GM12878 (cell line): ENCODE measurements around the gene NOTCH1. TPM values are rescaled to one million over a fixed set of nuclear protein-coding genes. Genes with fewer than 3 reads are reported as not detected.

Experiments used
- ATAC-seq: fragments of 200-7000 bp; cut with Tn5 transposase; 3 replicates; pipeline ENCODE4 v1.9.1; 2020; ENCODE audit warnings: mild to moderate bottlenecking, moderate library complexity
- BruUV-seq: library from RNA; stranded (reverse); fragments of 400-500 nt; replicated peaks from 2 replicates; lab custom pipeline; 2021; lab: Mats Ljungman, UMichigan
- CTCF ChIA-PET: fragments of 300-600 bp; sonication (Branson Sonifier 250); formaldehyde crosslinking; extraction: SDS; loops from one replicate; lab custom pipeline; 2021; ENCODE audit warnings: inconsistent platforms; lab: Yijun Ruan, JAX
- POLR2A ChIA-PET: fragments of 350-600 bp; formaldehyde crosslinking; extraction: SDS; loops from one replicate; lab custom pipeline; 2021; ENCODE audit warnings: inconsistent platforms; lab: Charles Lee
- RAD21 ChIA-PET: fragments of 300-600 bp; sonication (Branson Sonifier 250); formaldehyde crosslinking; loops from one replicate; lab custom pipeline; 2023; ENCODE audit warnings: antibody characterized with exemption; ENCODE audit not compliant: unreplicated experiment; lab: Charles Lee
- SMC1A ChIA-PET: fragments of 300-600 bp; sonication (Branson Sonifier 250); formaldehyde crosslinking; loops from one replicate; lab custom pipeline; 2023; ENCODE audit not compliant: unreplicated experiment, uncharacterized antibody; lab: Charles Lee
- DNase-seq: peaks from one replicate; pipeline ENCODE4 v3.0.0-alpha.2; 2011; ENCODE audit warnings: low read depth, low spot score
- FAIRE-seq: peaks from 3 replicates; lab custom pipeline; 2011; peaks lifted over from hg19 to GRCh38; lab: Jason Lieb, UNC
- H2AFZ ChIP-seq: 2 replicates; pipeline ENCODE4 v1.6.0; 2011; ENCODE audit warnings: low read depth, low read length, control low read depth; ENCODE audit not compliant: control insufficient read depth
- H3K27ac ChIP-seq: 2 replicates; pipeline ENCODE4 v1.5.1; 2011; ENCODE audit warnings: control low read depth; ENCODE audit not compliant: control insufficient read depth, insufficient read depth
- H3K27me3 ChIP-seq, 2 experiments: replicated peaks in 1 of 2; 2 replicates each; pipeline versions ENCODE4 v1.6.0 to v1.6.1; 2011; ENCODE audit warnings: low read length in 1 of 2; ENCODE audit not compliant: control insufficient read depth in 2 of 2, insufficient read depth in 2 of 2
- H3K36me3 ChIP-seq, 2 experiments: 2 replicates each; pipeline ENCODE4 v1.5.1; 2011; ENCODE audit warnings: low read length in 1 of 2; ENCODE audit not compliant: control insufficient read depth in 2 of 2, insufficient read depth in 2 of 2
- H3K4me1 ChIP-seq: 2 replicates; pipeline ENCODE4 v1.6.1; 2011; ENCODE audit warnings: mild to moderate bottlenecking, low read length, moderate library complexity, mixed read lengths; ENCODE audit not compliant: control insufficient read depth, insufficient read depth
- H3K4me2 ChIP-seq: 2 replicates; pipeline ENCODE4 v1.6.0; 2011; ENCODE audit warnings: control low read depth; ENCODE audit not compliant: control insufficient read depth, insufficient read depth
- H3K4me3 ChIP-seq: fragments of 200-600 bp; sonication (generic); 2 replicates; pipeline ENCODE4 v1.5.1; 2016
- H3K79me2 ChIP-seq: 2 replicates; pipeline ENCODE4 v1.6.0; 2011; ENCODE audit warnings: low read length; ENCODE audit not compliant: control insufficient read depth, insufficient read depth
- H3K9ac ChIP-seq: 2 replicates; pipeline ENCODE4 v1.8.0; 2011; ENCODE audit warnings: low read length, control low read depth, mixed read lengths; ENCODE audit not compliant: control insufficient read depth, insufficient read depth
- H3K9me3 ChIP-seq: replicated peaks from 3 replicates; pipeline ENCODE4 v1.5.1; 2011; ENCODE audit warnings: mild to moderate bottlenecking, low read length; ENCODE audit not compliant: control insufficient read depth, insufficient read depth
- H4K20me1 ChIP-seq: 2 replicates; pipeline ENCODE4 v1.6.0; 2011; ENCODE audit not compliant: control insufficient read depth, insufficient read depth
- DPF2 ChIP-seq: fragments of 450-650 bp; IDR thresholded peaks from 2 replicates; pipeline ENCODE4 v1.6.1; 2017; ENCODE audit warnings: mild to moderate bottlenecking
- EGR1 ChIP-seq, 2 experiments: IDR thresholded peaks; 1 replicate in 1 of 2; 2 replicates in 1 of 2; pipeline ENCODE4 v1.6.1; 2011 to 2012; ENCODE audit warnings: low read depth in 2 of 2, low read length in 2 of 2, borderline replicate concordance in 1 of 2, mild to moderate bottlenecking in 1 of 2, moderate library complexity in 1 of 2
- POLR2A ChIP-seq: IDR thresholded peaks from 2 replicates; pipeline ENCODE4 v1.6.1; 2011; ENCODE audit warnings: low read depth, mild to moderate bottlenecking, low read length
- SIX5 ChIP-seq: IDR thresholded peaks from 2 replicates; pipeline ENCODE4 v1.6.1; 2011; ENCODE audit warnings: mild to moderate bottlenecking, low read depth, low read length, moderate library complexity; ENCODE audit not compliant: severe bottlenecking
- WGBS: methylation state at CpG from one replicate; pipeline ENCODE4 v1.1.6; 2016; ENCODE audit warnings: low lambda C conversion rate; ENCODE audit not compliant: insufficient replicate concordance, insufficient coverage; ENCODE audit errors: missing lambda C conversion rate; 5-methylcytosine and 5-hydroxymethylcytosine counted together
- in situ Hi-C: fragments of 300-500 bp; cut with MboI; formaldehyde crosslinking; loops from 9 replicates; pipeline ENCODE4 v1.14.3; 2018; ENCODE audit warnings: mixed read lengths
- intact Hi-C: fragments of 100-400 bp; cut with micrococcal nuclease; formaldehyde crosslinking; loops from one replicate; pipeline ENCODE4 v1.14.2; 2022; ENCODE audit not compliant: unreplicated experiment
- polyA plus RNA-seq, 11 experiments: library from polyadenylated mRNA; depleted of rRNA in 4 of 11; unstranded in 6 of 11; stranded (reverse) in 5 of 11; fragments of >200 nt; fragmentation: Nextera tagmentation in 4 of 11; fragmentation: Illumina TruSeq in 1 of 11; extraction: Ambion mirVana in 4 of 11; extraction: Trizol in 1 of 11; gene quantifications; 1 replicate in 1 of 11; 2 replicates in 10 of 11; pipeline versions ENCODE4 v1.2.1 to v1.2.3, GENCODE V29; 2011 to 2016; ENCODE audit warnings: inconsistent platforms in 2 of 11, missing spikeins in 2 of 11, low read depth in 1 of 11
- total RNA-seq, 4 experiments: library from RNA; depleted of rRNA in 3 of 4; stranded (reverse); fragments of >200 nt in 3 of 4; fragmentation: Illumina TruSeq in 1 of 4; extraction: Trizol in 1 of 4; gene quantifications; 2 replicates each; pipeline versions ENCODE4 v1.2.1 to v1.2.3, GENCODE V29; 2013 to 2021
- TF ChIP-seq, protein P1 (sequence below): fragments of 450-650 bp; formaldehyde crosslinking; IDR thresholded peaks from 2 replicates; pipeline ENCODE4 v1.4.0; 2020; ENCODE audit warnings: mild to moderate bottlenecking, moderate library complexity

The NOTCH1 gene
- total and polyA plus RNA-seq, 10 of the 15 experiments (the other 5 are each of a cell fraction or from before 2014, with no cell fraction given), result 0.02 to 40.0 (median 3.7) TPM

DNA sequence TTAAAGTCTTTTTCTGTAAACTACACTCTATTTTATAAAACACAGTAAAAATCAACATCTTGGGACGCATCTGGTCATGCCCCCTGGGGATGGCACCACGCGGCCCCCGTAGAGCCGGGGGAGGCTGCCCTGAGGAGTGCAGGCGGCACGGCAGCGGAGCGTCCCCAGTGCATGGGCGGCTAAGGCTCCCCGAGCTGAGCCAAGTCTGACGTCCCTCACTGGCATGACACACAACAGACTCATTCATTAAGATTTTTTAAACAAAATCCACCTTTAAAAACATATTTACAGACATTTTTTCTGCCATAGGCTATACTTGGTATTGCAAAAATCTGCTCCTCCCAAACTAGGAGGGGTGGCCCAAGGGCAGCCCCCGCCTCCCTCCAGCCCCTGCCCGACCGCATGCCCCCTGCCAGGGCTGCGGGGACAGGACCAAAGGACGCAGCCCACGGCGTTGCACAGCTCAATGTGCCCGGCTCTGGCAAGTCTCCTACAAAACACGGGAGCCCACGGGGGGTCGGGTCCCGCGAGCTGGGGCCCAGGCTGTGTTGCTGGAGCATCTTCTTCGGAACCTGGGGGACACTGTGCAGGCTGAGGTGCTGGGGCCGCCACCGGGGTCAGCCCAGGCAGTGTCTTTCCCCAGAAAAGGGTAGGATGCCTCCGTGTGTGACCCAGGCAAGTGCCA is 51.2 kb downstream of the NOTCH1 start:
- intact Hi-C loops, result no loop called here
- WGBS, result 93% methylated on average over 29 of the region's 29 CpGs
- no peak overlapping the region for H3K27ac ChIP-seq
- POLR2A ChIA-PET, result no interaction called here
- CTCF ChIA-PET, result no interaction called here
- DNase-seq, result no peak
- no peak for TF ChIP-seq EGR1 (IDR thresholded peaks at IDR 0.05; ENCODE audit: borderline replicate concordance in 1 of 2, low read depth in 2 of 2, low read length in 2 of 2)
- no peak for TF ChIP-seq DPF2
- no peak for TF ChIP-seq SIX5
- TF ChIP-seq POLR2A, result peak; percentile 12; the same call in 1 of the 2 replicates
- TF ChIP-seq, protein P1, sequence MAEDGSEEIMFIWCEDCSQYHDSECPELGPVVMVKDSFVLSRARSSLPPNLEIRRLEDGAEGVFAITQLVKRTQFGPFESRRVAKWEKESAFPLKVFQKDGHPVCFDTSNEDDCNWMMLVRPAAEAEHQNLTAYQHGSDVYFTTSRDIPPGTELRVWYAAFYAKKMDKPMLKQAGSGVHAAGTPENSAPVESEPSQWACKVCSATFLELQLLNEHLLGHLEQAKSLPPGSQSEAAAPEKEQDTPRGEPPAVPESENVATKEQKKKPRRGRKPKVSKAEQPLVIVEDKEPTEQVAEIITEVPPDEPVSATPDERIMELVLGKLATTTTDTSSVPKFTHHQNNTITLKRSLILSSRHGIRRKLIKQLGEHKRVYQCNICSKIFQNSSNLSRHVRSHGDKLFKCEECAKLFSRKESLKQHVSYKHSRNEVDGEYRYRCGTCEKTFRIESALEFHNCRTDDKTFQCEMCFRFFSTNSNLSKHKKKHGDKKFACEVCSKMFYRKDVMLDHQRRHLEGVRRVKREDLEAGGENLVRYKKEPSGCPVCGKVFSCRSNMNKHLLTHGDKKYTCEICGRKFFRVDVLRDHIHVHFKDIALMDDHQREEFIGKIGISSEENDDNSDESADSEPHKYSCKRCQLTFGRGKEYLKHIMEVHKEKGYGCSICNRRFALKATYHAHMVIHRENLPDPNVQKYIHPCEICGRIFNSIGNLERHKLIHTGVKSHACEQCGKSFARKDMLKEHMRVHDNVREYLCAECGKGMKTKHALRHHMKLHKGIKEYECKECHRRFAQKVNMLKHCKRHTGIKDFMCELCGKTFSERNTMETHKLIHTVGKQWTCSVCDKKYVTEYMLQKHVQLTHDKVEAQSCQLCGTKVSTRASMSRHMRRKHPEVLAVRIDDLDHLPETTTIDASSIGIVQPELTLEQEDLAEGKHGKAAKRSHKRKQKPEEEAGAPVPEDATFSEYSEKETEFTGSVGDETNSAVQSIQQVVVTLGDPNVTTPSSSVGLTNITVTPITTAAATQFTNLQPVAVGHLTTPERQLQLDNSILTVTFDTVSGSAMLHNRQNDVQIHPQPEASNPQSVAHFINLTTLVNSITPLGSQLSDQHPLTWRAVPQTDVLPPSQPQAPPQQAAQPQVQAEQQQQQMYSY (CRISPR knock-in tag), result no peak
- TF ChIP-seq, all 136 proteins: peak for 1
- SMC1A ChIA-PET, result no interaction called here
- Histone ChIP-seq H3K9me3 (no peaks in the 10 kb centered on the region), H2AFZ (no peak overlapping the region), H3K79me2 (no peaks in the 10 kb centered on the region), H3K4me3 (no peak overlapping the region), H3K27me3 (no peaks in the 10 kb centered on the region), H4K20me1 (no peaks in the 10 kb centered on the region), H3K9ac (no peak overlapping the region), H3K4me1 (no peaks in the 10 kb centered on the region), H3K4me2 (no peak overlapping the region), H3K36me3 (peaks cover 0 to 19% of the 10 kb centered on the region in 2 experiments; a peak in 2 of 4 replicates)
- BruUV-seq, result TSS peak; percentile 72
- RAD21 ChIA-PET, result no interaction called here
- in situ Hi-C loops, result loop anchor here (5.0 kb wide), 1 partner anchor 133 kb away; no protein-coding TSS in a partner anchor
- no peak for ATAC-seq
- no peak for FAIRE-seq
